H1 (cell line): ENCODE results near the gene ARHGEF10L.

Source experiments
- CBX5 ChIP-seq: fragments of 300-800, 300-1000 bp; sonication (generic); IDR thresholded peaks from 2 replicates; pipeline ENCODE4 v1.7.1; 2016; ENCODE audit warnings: antibody characterized with exemption, low read length, low read depth
- CEBPB ChIP-seq: IDR thresholded peaks from 2 replicates; pipeline ENCODE4 v1.6.1; 2012; ENCODE audit warnings: low read depth, low read length
- CTBP2 ChIP-seq: IDR thresholded peaks from 2 replicates; pipeline ENCODE4 v1.7.0; 2011; ENCODE audit warnings: borderline replicate concordance, mild to moderate bottlenecking, moderate library complexity, mixed read lengths, low read length; ENCODE audit not compliant: insufficient read depth, insufficient read length
- CTCF ChIP-seq, 3 experiments: IDR thresholded peaks; 1 replicate in 2 of 3; 2 replicates in 1 of 3; pipeline versions ENCODE4 v1.5.1 to v1.6.1; 2011; ENCODE audit warnings: low read length in 3 of 3, mild to moderate bottlenecking in 3 of 3, inconsistent platforms in 2 of 3, low read depth in 1 of 3, moderate library complexity in 1 of 3; ENCODE audit not compliant: insufficient read depth in 1 of 3; ENCODE audit errors: control extremely low read depth in 1 of 3
- E2F6 ChIP-seq: IDR thresholded peaks from 2 replicates; pipeline ENCODE4 v1.6.1; 2012; ENCODE audit warnings: inconsistent platforms
- JUND ChIP-seq: IDR thresholded peaks from 2 replicates; pipeline ENCODE4 v1.6.1; 2011; ENCODE audit warnings: mild to moderate bottlenecking, improper control_type of control experiment, low read length
- POLR2A ChIP-seq, 2 experiments: IDR thresholded peaks; 1 replicate in 1 of 2; 2 replicates in 1 of 2; pipeline ENCODE4 v1.6.1; 2011; ENCODE audit warnings: low read depth in 2 of 2, low read length in 2 of 2, mild to moderate bottlenecking in 2 of 2; ENCODE audit errors: control extremely low read depth in 1 of 2
- POLR2AphosphoS5 ChIP-seq: IDR thresholded peaks from 2 replicates; pipeline ENCODE4 v1.6.1; 2011; ENCODE audit warnings: low read depth, low read length
- RNF2 ChIP-seq: fragments of 200-900, 300-1000 bp; sonication (generic); IDR thresholded peaks from 2 replicates; pipeline ENCODE4 v1.7.1; 2016; ENCODE audit warnings: borderline replicate concordance, low read depth, mild to moderate bottlenecking, antibody characterized with exemption, low read length; ENCODE audit not compliant: poor library complexity, severe bottlenecking; ENCODE audit errors: missing control alignments
- YY1 ChIP-seq: IDR thresholded peaks from 2 replicates; pipeline ENCODE4 v1.6.1; 2011; ENCODE audit warnings: low read depth, mild to moderate bottlenecking, low read length
- ZNF274 ChIP-seq: IDR thresholded peaks from 2 replicates; pipeline ENCODE4 v1.7.0; 2012; ENCODE audit warnings: low read length, borderline replicate concordance; ENCODE audit errors: extremely low read depth

- TF ChIP-seq CTBP2 = no peak
- TF ChIP-seq POLR2AphosphoS5 = no peak
- no peak for TF ChIP-seq POLR2A (IDR thresholded peaks at IDR 0.05; ENCODE audit: control extremely low read depth in 1 of 2, low read depth in 2 of 2, low read length in 2 of 2)
- TF ChIP-seq CTCF (IDR thresholded peaks at IDR 0.05; ENCODE audit: control extremely low read depth in 1 of 3, insufficient read depth in 1 of 3, low read depth in 1 of 3, low read length in 3 of 3) = no peak
- no peak for TF ChIP-seq CBX5
- TF ChIP-seq E2F6 = 0 out of 2 replicates have a peak, but pooled peaks have one; percentile 28
- no peak for TF ChIP-seq CEBPB
- TF ChIP-seq RNF2 = no peak
- TF ChIP-seq JUND = no peak
- TF ChIP-seq ZNF274 = no peak
- TF ChIP-seq YY1 = no peak
These were observed 19.5 kb upstream of the ARHGEF10L start for GRCh38 chr1:17520041-17520440.
